T-helper 1 cell (primary cell): ENCODE results near the gene RNF11.
A peak's percentile ranks its signal among the peaks of the same experiment; 100 is the strongest.

Experiments used
- DNase-seq, 5 donors: peaks; one replicate each; pipeline ENCODE4 v3.0.0-alpha.2; 2012 to 2020

RNF11 gene

DNA sequence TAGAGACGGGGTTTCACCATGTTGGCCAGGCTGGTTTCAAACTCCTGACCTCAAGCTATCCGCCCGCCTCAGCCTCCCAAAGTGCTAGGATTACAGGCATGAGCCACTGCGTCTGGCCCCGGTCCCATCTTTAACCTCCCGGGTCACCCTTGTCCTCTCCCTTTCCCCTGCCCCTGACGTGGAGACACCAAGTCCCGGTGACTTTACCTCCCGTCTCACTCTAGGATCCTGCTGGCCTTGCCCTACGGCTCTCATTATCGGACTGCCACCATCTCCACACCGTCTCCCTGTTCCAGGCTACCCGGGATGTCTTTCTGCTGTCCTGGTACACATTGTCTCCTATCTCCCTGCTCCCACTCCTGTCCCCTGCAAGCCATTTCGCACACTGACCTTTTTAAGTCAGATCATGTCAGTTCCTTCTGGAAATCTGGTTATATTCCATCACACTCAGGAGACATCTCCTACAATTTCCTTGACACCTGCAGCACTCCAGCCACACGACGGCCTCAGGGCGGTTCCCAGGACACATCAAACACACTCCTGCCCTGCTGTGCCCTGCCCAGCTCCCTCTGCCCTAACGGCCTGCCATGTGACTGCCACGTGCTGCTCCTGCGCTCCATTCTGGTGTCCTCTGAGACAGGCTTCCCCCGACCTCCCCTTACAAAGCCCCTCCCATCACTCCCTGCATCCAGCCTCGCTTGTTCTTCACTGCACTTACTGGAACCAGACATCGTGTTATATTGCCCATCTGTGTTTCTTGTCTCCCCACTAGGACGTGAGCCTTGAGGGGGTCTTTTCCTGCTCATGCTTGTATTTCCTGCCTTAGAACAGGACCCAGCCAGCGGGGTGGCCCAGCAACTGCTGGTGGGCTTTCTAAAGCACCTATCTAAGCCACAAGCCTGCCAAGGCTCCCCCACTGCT lies 61.6 kb downstream of the RNF11 start:
- no peak for DNase-seq

DNA sequence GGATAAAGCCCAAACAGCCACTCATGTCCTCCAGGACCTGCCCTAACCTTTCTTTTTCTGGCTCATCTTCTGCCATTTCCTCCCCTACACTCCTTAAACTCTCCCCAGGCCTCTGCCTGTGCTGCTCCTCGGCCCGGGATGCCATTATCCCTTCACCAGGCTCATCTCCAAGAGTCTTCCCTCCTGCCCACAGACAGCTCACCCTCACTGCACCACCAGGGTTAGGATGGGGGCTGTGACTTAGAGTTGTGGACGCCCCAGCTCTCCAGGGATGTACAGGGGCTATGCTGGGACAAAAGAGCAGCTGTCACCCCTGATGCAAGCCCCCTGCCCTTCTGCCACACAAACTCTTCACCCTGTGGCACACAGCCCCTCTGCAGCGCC lies 62.2 kb downstream of the RNF11 start:
- no peak for DNase-seq

DNA sequence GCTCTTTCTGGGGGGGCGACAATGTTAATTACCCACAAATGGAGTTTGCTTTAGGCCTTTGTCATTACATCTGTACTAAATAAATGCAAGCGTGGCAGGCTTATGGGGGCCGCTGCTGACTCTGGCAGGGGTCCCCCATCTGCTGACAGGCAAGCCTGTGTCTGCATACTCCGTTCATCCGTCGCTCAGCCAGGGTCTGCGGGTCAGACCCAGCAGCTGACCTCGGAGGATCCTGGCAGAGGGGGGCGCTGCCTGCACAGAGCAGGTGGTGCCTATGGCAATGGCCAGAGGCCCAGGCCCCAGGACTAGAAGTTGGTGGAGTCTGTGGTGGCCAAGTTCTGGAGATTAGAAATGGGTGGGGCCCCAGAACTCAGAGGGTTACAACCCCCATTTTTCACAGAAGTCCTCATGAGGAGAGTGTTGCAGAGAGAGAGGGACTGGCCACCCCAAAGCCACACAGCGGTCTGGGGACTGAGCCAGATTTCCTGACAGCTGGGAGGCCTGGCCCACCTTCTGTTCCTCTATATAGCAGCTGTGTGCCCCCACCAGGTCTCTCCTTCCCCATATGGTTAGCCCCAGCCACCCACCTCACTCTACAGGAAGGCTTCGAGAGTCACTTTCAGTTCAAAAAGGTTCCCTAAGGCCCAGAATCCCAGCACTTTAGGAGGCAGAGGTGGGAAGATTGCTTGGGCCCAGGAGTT lies 63.3 kb downstream of the RNF11 start:
- DNase-seq = no peak

- no peak for DNase-seq
These were observed 64.1 kb downstream of the RNF11 start for GRCh38 chr1:51299981-51300670.

GRCh38 chr1:51301152-51301843 lies 65.2 kb downstream of the RNF11 start:
- no peak for DNase-seq

DNA sequence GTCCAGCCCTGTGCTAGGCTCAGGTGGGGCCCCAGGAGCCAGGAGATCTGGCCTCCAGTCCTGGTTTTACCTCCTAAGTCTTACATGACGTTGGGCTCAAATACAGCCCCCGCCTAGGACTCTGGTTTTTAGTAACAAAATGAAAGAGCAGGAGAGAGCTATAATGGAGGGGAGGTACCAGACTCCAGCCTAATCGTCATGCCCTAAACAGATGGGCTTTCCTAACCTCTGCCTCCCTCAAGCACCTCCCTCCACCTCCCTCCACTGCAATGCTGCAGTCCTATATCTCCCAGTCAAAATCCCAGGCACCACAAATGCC lies 65.7 kb downstream of the RNF11 start:
- DNase-seq = no peak

DNA sequence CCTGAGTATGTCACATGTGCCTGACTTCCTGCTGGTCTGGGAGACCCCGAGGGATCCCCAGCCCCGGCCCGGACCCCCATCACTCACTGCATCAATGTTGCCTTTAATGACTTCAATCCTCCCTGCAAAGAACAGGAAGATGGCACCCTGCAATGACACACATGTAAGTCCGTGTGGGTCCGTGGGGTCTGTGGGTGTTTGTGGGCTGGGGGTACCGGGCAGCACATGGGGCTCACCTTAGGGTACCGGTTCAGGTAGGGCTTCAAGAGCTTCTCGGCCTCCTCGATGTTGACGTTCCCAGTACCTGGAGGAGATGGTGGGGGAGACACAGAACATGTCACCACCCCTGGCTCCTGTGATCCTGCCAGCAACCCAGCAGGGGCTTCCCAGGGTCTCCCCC lies 66.2 kb downstream of the RNF11 start:
- no peak for DNase-seq

DNA sequence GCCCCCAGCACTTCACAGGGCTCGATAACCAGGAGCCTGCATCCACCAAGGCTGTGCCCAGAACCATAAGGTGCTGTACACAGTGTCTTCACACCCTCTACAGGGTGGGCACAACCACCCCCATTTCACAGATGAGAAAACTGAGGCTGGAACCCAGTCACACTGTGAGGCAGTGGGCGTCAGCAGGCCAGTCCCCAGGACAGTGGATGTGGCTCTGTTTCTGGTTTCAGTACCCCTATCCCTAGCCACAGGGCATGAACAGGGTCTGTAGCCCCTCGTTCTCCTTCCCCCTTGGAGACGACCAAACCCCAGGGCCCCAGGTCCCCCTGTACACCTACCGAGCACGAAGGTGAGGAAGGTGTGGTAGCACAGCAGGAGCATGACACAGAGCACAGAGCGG lies 66.7 kb downstream of the RNF11 start:
- DNase-seq = no peak

DNA sequence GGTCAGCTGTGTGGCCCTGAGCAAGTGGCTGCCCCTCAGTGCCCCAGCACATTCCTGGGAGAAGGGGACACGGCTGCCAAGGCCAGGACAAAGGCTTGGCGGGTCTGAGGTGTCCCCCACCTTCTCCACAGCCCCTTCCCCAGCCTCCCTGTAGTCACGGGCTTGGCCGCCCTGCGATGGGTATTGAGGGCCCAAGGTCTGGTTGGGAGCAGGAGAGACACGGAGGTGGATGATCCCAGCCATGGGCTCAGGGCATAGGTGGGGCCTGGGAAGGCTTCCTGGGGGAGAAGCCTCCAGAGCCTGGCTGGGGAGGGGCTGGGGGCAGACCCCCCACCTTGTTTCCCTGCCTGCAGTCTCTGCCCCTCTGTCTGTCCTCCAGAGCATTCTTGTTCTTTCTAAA lies 67.2 kb downstream of the RNF11 start:
- no peak for DNase-seq

DNA sequence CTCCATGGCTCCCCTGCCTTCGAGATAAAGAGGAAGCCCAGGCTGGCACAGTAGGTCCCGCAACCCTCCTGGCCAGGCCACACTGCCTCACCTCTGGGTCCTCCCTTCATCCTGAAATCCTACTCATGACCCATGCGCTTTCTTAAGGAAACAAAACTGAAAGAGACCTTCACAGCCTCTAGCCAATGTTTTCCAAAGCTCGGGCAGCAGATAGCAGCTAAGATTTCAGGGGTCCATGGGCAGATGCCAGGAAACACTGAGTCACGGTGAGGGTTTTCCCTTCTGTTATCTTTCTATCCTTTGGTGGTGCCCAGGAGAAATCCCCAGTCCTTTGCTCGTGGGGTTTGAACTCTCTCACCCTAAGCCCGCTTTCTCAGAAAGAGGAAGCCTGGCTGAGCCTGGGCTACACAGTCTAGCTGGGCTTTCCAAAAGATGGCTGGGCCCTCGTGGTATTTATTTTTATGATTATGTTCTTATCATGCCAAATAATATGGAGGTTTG lies 67.7 kb downstream of the RNF11 start:
- no peak for DNase-seq

DNA sequence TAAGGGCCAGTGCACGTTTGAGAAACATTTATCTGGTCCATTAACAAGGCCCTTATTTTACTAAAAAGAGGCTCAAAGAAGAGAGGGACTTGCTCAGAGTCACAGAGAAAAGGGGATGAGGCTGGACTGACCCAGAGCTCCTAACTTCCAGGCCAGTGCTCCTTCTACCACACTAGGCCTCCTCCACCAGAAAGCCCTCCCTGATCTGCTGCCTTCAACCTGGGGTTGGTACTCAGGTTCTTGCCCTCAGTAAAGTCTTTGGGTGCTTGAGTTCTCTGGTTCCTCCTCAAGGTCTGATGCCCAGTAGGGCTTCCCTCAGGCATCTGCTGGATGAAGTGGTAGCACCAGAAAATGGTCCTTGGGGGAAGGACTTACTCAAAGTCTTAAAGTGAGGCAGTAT lies 68.3 kb downstream of the RNF11 start:
- DNase-seq = no peak

DNA sequence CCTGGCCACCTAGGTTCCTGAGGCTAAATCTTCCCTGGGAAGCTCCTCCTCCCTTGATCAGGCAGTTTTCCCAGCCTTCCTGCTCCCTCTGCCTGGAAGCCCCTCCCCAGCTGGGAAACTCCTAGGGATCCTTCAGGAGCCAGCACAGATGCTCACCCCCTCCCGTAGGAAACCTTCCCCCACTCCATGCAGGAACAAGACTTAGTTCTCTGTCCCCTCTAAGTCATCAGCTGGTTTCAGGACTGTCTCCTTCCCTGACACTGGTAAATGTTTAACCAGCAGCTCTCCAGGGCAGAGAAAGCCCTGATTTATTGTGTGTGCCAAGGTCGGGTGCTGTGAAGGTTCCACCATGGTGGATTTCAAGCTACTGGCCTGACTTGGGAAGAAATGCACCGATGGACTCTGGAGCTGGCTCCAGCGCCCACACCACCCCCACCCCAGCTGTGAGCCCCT lies 69.3 kb downstream of the RNF11 start:
- DNase-seq = no peak

- no peak for DNase-seq
These were observed 70.9 kb downstream of the RNF11 start for GRCh38 chr1:51306950-51307349.

- no peak for DNase-seq
These were observed 72.6 kb downstream of the RNF11 start for GRCh38 chr1:51308636-51309035.

GRCh38 chr1:51309291-51309690 lies 73.2 kb downstream of the RNF11 start:
- no peak for DNase-seq

GRCh38 chr1:51310871-51311613 lies 75.0 kb downstream of the RNF11 start:
- DNase-seq = no peak

GRCh38 chr1:51311826-51312225 lies 75.8 kb downstream of the RNF11 start:
- DNase-seq = no peak

GRCh38 chr1:51312718-51313117 lies 76.6 kb downstream of the RNF11 start:
- no peak for DNase-seq

DNA sequence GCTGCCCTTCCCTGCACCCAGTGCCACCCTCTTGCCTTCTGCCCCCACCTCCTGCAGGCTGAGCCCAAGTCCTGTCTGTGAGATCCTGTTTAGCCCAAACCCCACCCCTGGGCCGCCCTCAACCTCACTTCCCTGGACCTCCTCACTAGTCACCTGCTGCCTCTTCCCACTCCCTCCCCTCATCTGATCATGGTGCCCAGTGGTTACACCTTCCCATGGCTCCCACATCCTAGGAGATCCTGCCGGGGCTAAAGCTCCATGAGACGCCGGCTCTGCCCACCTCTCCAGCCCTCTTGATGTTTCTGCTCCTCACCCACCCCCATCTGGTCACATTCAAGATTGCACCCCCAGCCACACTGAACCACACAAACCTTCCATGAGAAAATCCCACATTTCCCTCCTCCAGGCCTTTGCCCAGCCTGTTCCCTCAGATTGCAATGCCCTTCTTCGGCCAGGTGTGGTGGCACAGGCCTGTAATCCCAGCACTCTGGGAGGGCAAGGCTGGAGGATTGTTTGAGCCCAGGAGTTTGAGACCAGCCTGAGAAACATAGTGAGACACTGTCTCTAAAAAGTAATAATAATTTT lies 77.3 kb downstream of the RNF11 start:
- DNase-seq = no peak

GRCh38 chr1:51313961-51314777 lies 78.1 kb downstream of the RNF11 start:
- DNase-seq = peak in 1 of 5 donors; percentile 19

- DNase-seq = no peak
These were observed 78.9 kb downstream of the RNF11 start for GRCh38 chr1:51314974-51315373.
